Heart right ventricle (tissue), 16 donors: Measurements from ENCODE around the gene ANAPC7. TPM values are rescaled to one million over a fixed set of nuclear protein-coding genes. Genes with fewer than 3 reads are reported as not detected.
"Not testable (repeated sequence)": the region's sequence is repeated elsewhere in the genome, so short reads cannot be mapped to it uniquely, and the experiment has no call there.

Source experiments
- ATAC-seq, 8 donors: fragments of 200-7000 bp; cut with Tn5 transposase; one replicate each; pipeline ENCODE4 v1.9.1; 2020; ENCODE audit warnings: mild to moderate bottlenecking in 8 of 8, moderate library complexity in 8 of 8, moderate number of reproducible peaks in 1 of 8
- DNase-seq, 2 donors: peaks; one replicate each; pipeline ENCODE4 v3.0.0-alpha.2; 2020
- H3K27ac ChIP-seq, 10 donors: fragments of 200-600 bp; sonication (generic) in 2 of 10; one replicate each; pipeline versions ENCODE4 v1.5.0 to v1.8.0; 2020 to 2022; ENCODE audit warnings: mild to moderate bottlenecking in 3 of 10
- H3K27me3 ChIP-seq, 7 donors: fragments of 200-600 bp; one replicate each; pipeline ENCODE4 v1.8.0; 2021 to 2022; ENCODE audit warnings: mild to moderate bottlenecking in 2 of 7
- H3K36me3 ChIP-seq, 9 donors: fragments of 200-600 bp; sonication (generic) in 1 of 9; one replicate each; pipeline versions ENCODE4 v1.5.0 to v1.8.0; 2020 to 2022; ENCODE audit warnings: mild to moderate bottlenecking in 2 of 9
- H3K4me1 ChIP-seq, 9 donors: fragments of 200-600 bp; sonication (generic) in 1 of 9; one replicate each; pipeline versions ENCODE4 v1.5.0 to v1.8.0; 2020 to 2022; ENCODE audit warnings: mild to moderate bottlenecking in 4 of 9
- H3K4me3 ChIP-seq, 10 donors: fragments of 200-600 bp; sonication (generic) in 2 of 10; one replicate each; pipeline versions ENCODE4 v1.5.0 to v1.8.0; 2020 to 2022; ENCODE audit warnings: mild to moderate bottlenecking in 7 of 10, moderate library complexity in 2 of 10
- H3K9me3 ChIP-seq, 11 donors: fragments of 200-600 bp in 10 of 11; sonication (generic) in 2 of 11; one replicate each; pipeline versions ENCODE4 v1.5.0 to v1.8.0; 2013 to 2022; ENCODE audit warnings: mild to moderate bottlenecking in 2 of 11, control low read depth in 1 of 11, moderate library complexity in 1 of 11
- CTCF ChIP-seq, 9 donors: fragments of 200-600 bp; sonication (generic) in 2 of 9; IDR thresholded peaks; one replicate each; pipeline versions ENCODE4 v1.5.0 to v1.8.0; 2021 to 2022; ENCODE audit warnings: antibody characterized with exemption in 9 of 9, mild to moderate bottlenecking in 5 of 9, moderate library complexity in 1 of 9
- WGBS, 2 donors: extraction: QIAGEN DNeasy Blood & Tissue Kit; methylation state at CpG; one replicate each; pipeline ENCODE4 v1.1.7; 2013; ENCODE audit warnings: inconsistent platforms in 1 of 2; 5-methylcytosine and 5-hydroxymethylcytosine counted together
- intact Hi-C, 10 donors: fragments of 100-400 bp; cut with DNase I; formaldehyde crosslinking; loops; one replicate each; pipeline versions ENCODE4 v1.11.1 to v1.14.2; 2022
- polyA plus RNA-seq, 2 donors: library from polyadenylated mRNA; stranded (reverse); fragments of 200-250 nt; gene quantifications; one replicate each; pipeline ENCODE4 v1.2.3, GENCODE V29; 2013
- total RNA-seq, 10 donors: library from RNA; stranded (reverse); fragmentation: NEBNext Ultra II Directional in 3 of 10; extraction: Animal tissue kit (Norgen Biotek cat#: 25700) in 3 of 10; gene quantifications; one replicate each; pipeline versions ENCODE4 v1.2.1 to v1.2.4, GENCODE V29; 2021 to 2023
- donor health status: Arrhythmogenic right ventricular cardiomyopathy.
- donor health status: ischemic (EF 13 %, LVEDD 7.1; RV severe dilation, severe dysfunction).
- donor health status: healthy with polysubstance abuse.
- donor health status: DM: no; HTN: yes; CAD: no.
- donor health status: DM: no; HTN: no; CAD: no.
- donor health status: ischemic (EF 25% LVEDD 6.9; RV normal size, moderate dysfunction).
- donor health status: ischemic (EF 25% LVEDD 5.7; RV mildly dilated, moderate dysfunction).
- donor health status: healthy.
- donor health status: DM: yes; HTN: yes; CAD: no.
- donor health status: Ischemic cardiomyopathy.
- donor health status: ischemic (EF 35%, LVEDD 5.7; RV mildly dilated, moderate dysfunction).
- donor health status: nonischemic (EF 11% LVEDD 7.7; RV severe dilation, severe dysfunction).
- donor health status: DM: yes; HTN: yes; CAD: no.
- donor health status: PGD.
- donor health status: ischemic (EF 29% LVEDD 5.4; RV normal size, mild dysfunction).
- donor health status: nonischemic (EF 23%, LVEDD 6.1; RV moderate dilation, normal function).

The ANAPC7 gene
- total and polyA plus RNA-seq, 12 donors: 28.9 to 54.6 (median 35.3) TPM

DNA sequence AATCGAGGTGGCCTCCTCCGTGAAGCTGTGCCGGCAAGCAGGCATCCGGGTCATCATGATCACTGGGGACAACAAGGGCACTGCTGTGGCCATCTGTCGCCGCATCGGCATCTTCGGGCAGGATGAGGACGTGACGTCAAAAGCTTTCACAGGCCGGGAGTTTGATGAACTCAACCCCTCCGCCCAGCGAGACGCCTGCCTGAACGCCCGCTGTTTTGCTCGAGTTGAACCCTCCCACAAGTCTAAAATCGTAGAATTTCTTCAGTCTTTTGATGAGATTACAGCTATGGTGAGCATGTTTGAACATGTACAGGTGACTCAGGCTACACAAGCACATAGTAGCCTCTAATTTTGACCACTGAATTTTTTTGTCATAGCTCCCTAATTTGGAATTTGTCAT is 62.8 kb downstream of the ANAPC7 start:
- ATAC-seq (peak in 3 of 8 donors; percentile 0 to 11 (median 8)), DNase-seq (no peak)
- Histone ChIP-seq H3K4me1 (peaks cover 0 to 31% (median 14%) of the 10 kb centered on the region in 9 donors), H3K4me3 (no peak overlapping the region), H3K27me3 (no peaks in the 10 kb centered on the region), H3K36me3 (peaks cover 18 to 100% (median 96%) of the 10 kb centered on the region in 9 donors), H3K27ac (peak overlapping the region in 2 of 10 donors; percentile 1 to 10), H3K9me3 (no peaks in the 10 kb centered on the region)
- WGBS, 2 donors: 73 to 80% methylated on average over 18 of the region's 18 CpGs
- intact Hi-C loops: loop anchor here in 1 of 10 donors (10.0 kb wide), 1 partner anchor 236 kb away; no protein-coding TSS in a partner anchor
- no peak for TF ChIP-seq CTCF (IDR thresholded peaks at IDR 0.05)

DNA sequence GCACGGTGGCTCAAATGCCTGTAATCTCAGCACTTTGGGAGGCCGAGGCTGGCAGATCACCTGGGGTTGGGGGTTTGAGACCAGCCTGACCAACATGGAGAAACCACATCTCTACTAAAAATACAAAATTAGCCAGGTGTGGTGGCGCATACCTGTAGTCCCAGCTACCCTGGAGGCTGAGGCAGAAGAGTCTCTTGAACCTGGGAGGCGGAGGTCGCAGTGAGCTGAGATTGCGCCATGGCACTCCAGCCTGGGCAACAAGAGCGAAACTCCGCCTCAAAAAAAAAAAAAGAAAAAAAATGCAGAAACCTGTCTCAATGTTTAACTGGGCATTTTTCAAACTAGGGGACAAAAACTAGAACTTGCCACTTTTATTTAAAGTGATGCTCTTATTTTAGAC is 63.2 kb downstream of the ANAPC7 start:
- DNase-seq, H3K4me3 ChIP-seq, H3K27me3 ChIP-seq, H3K9me3 ChIP-seq, ATAC-seq: not testable (repeated sequence)
- H3K27ac ChIP-seq: peak overlapping the region in 2 of 10 donors; percentile 18 to 45
- intact Hi-C loops: loop anchor here in 1 of 10 donors (10.0 kb wide), 1 partner anchor 235 kb away; no protein-coding TSS in a partner anchor
- H3K4me1 ChIP-seq: peaks cover 0 to 31% (median 11%) of the 10 kb centered on the region in 9 donors
- peaks cover 21 to 100% (median 96%) of the 10 kb centered on the region in 9 donors for H3K36me3 ChIP-seq
- 89 to 90% methylated on average over 8 of the region's 8 CpGs for WGBS, 2 donors

- peaks cover 17 to 100% (median 95%) of the 10 kb centered on the region in 9 donors for H3K36me3 ChIP-seq
- no peak overlapping the region for H3K4me3 ChIP-seq
- ATAC-seq: peak in 3 of 8 donors; percentile 19 to 25 (median 24)
- no peak for TF ChIP-seq CTCF (IDR thresholded peaks at IDR 0.05)
- peaks cover 0 to 31% (median 9%) of the 10 kb centered on the region in 9 donors for H3K4me1 ChIP-seq
- no peak for DNase-seq
- no peaks in the 10 kb centered on the region for H3K9me3 ChIP-seq
- H3K27ac ChIP-seq: peak overlapping the region in 3 of 10 donors; percentile 9 to 45 (median 38)
- no peaks in the 10 kb centered on the region for H3K27me3 ChIP-seq
- WGBS, 2 donors: 45 to 60% methylated on average over 8 of the region's 8 CpGs
- intact Hi-C loops: loop anchor here in 1 of 10 donors (5.0 kb wide), 1 partner anchor 237 kb away; no protein-coding TSS in a partner anchor
Measured at GRCh38 chr12:110339184-110339952, 64.1 kb downstream of the ANAPC7 start.

DNA sequence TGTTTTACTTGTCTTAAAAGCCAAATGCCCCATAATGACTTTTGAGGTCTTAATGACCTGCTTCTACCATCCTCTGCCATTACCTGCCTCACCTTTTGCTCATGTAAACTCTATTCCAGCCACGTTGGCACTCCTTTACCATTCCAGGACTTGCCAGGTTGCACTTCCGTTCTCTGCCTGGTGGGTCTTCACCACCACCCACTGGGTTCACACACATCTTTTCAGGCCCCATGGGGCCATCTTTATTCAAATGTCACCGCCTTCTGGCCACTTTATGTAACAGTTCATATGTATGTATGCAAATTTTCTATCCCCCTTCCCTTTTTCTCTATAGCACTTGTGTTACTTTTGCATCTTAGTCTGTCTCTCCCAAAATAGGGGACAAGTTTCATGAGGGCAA is 64.8 kb downstream of the ANAPC7 start:
- no peak for ATAC-seq
- DNase-seq: no peak
- peak in 1 of 9 donors; percentile 5 for TF ChIP-seq CTCF (IDR thresholded peaks at IDR 0.05)
- H3K36me3 ChIP-seq: peaks cover 10 to 100% (median 94%) of the 10 kb centered on the region in 9 donors
- no peak overlapping the region for H3K4me3 ChIP-seq
- intact Hi-C loops: loop anchor here in 1 of 10 donors (5.0 kb wide), 1 partner anchor 236 kb away; no protein-coding TSS in a partner anchor
- WGBS, 2 donors: 60 to 73% methylated on average over 3 of the region's 3 CpGs
- no peaks in the 10 kb centered on the region for H3K27me3 ChIP-seq
- peaks cover 0 to 31% (median 9%) of the 10 kb centered on the region in 9 donors for H3K4me1 ChIP-seq
- no peaks in the 10 kb centered on the region for H3K9me3 ChIP-seq
- peak overlapping the region in 3 of 10 donors; percentile 12 to 45 (median 38) for H3K27ac ChIP-seq
